Stimulated activated CD4-positive, alpha-beta T cell treated with anti-CD3 and anti-CD28 coated beads, Interleukin-2, amount 100 ng/mL, for 48 hours (primary cell): ENCODE measurements around the gene HSPA12B.
A peak's percentile ranks its signal among the peaks of the same experiment; 100 is the strongest.

Source experiments
- DNase-seq, 2 donors: peaks; one replicate each; pipeline ENCODE4 v3.0.0-alpha.2; 2020

The HSPA12B gene

GRCh38 chr20:3732327-3733118, at the start of gene HSPA12B:
TSS of gene HSPA12B (plus strand) at chr20:3732685. CDS start at chr20:3738675, 5,990 bp downstream.
- no peak for DNase-seq

DNA sequence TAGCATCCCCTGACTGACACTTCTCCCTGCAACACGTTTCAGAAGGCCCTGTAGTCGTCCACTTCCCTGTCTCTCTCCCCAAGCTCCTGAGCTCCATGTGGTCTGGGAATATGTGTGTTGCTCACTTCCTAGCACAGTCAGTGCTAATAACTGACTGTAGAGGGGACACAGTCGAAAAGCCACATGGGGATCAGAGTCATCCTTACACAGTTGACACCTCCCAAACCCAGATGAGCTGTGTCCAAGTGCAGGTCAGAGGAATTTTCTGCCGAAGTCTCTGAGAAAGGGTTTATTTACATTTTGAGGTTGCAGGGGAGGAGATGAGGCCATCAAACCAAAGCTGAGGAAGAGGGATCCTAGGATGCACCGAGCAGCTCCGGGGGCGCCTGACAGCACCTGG, 47.1 kb upstream of the HSPA12B start:
- DNase-seq: no peak

DNA sequence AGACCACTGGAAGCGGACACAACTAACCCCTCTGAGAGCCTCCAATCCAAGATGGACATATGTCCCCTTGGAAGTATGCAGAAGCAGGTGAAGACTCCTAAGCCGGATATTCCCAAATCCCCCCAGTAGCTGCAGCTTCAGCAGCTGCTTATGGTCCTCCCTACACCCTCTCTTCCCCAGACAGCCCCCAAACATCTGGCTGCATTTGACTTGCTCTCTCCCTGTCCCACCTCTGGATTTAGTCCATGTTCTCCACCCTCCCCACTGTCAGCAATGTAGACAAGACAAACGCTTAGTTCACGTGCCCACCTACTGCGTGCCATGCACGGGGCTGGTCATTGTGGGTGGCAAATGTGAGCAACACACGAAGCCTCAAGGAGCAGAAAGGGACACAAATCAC, 46.1 kb upstream of the HSPA12B start:
- no peak for DNase-seq

- no peak for DNase-seq
These were observed 45.6 kb upstream of the HSPA12B start for GRCh38 chr20:3686867-3687321.

DNA sequence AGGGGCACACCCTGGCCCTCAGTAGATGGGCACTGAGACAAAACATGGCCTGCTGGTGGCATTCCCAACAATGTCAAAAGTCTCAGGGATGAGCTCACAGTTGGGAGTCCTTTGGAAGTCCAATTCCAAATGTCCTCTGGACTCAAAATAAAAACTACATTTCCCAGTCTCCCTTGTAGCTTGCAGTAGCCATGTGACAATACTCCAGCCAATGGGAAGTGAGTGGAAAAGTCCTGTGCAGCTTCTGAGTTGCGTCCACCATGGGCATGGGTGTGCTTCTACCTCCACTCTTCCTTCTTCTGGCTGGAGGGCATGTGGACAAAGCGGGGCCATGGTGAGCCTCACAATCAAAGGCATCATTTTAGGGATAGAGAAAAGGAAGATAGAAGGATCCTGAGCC, 44.8 kb upstream of the HSPA12B start:
- DNase-seq: no peak

DNA sequence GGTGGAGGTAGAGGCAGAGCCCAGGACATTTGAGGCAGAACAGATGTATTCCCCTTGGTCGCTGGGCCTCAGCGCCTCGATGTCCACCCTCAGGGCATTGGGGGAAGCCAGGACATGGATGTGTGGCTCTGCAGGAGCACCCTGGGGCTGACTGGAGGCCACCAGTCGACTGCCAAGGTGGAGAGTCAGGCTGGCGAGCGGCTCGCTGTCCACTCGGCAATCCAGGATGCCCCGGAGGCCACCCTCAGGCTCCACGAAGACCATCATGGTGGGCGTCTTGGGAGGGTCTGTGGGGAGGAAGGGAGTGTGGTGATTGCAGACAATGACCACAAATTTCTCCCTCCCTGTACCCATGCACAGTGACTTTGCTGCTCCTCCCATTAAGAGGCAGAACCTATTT, 42.5 kb upstream of the HSPA12B start:
- no peak for DNase-seq

- no peak for DNase-seq
These were observed 42.1 kb upstream of the HSPA12B start for GRCh38 chr20:3690413-3690812.

GRCh38 chr20:3691306-3691705, 41.2 kb upstream of the HSPA12B start:
- DNase-seq: no peak

DNA sequence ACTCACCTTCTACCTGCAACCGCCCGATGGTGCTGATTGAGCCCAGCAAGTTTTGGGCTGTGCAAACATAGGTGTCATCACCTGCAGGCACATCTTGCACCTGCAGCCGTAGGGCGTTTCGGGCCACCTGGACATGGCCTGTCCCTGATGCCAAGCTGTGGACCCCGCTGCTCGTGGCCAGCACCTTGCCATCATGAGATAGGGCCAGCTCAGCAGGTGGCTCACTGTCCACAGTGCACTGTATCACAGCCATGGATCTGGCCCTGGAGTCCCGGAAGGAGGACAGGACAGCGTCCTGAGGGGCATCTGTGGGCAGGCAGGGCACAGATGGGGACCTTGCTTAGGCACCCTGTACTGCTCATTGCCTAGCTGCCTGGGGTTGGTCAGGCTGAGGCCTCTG, 40.6 kb upstream of the HSPA12B start:
- DNase-seq: no peak

DNA sequence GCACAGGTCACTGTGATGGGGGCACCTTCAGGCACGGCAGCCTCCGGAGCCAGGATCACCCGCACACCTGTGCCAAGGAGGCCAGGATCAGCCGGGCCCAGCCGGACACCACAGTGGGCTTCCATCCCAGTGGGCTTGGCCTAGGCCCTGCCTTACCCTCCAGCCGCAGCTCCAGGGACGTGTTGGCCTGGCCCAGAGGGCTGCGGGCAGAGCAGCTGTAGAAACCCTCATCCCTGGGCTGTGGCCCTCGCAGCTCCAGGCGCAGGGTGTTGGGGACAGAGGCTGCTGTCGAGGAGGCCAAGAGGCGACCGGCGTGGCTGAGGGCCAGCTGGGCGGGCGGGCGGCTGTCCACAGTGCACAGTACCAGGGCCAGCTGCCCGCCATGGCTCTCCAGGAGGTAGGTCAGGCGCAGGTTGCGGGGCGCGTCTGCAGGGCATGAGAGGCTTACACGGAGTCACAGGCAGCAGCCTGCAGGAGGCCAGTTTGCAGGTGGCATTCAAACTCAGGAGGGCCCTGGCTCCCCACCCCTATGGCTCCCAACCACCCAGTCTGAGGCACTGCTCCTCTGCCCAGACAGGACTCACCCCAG, 39.7 kb upstream of the HSPA12B start:
- no peak for DNase-seq

DNA sequence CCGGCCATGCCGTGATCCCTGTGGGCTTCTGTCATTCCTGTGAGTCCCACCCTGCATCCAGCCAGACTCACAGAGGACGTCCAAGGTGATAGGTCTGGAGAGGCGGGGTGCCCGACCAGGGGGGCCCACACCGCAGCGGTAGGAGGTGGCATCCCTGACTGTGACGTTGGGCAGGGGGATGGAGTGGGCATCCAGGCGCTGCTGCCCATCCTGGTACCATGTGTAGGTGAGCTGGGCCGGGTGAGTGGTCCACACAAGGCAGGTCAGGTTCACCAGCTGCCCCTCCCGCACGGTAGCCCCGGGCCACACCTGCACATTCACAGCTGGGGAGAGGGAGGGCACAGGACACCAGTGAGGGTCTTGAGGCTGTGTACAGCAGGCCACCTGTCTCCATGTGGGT, 39.1 kb upstream of the HSPA12B start:
- DNase-seq: no peak

GRCh38 chr20:3694864-3695263, 37.6 kb upstream of the HSPA12B start:
- no peak for DNase-seq

GRCh38 chr20:3696200-3696599, 36.3 kb upstream of the HSPA12B start:
- DNase-seq: peak; percentile 15 to 30

- DNase-seq: no peak
These were observed 35.5 kb upstream of the HSPA12B start for GRCh38 chr20:3696745-3697587.

DNA sequence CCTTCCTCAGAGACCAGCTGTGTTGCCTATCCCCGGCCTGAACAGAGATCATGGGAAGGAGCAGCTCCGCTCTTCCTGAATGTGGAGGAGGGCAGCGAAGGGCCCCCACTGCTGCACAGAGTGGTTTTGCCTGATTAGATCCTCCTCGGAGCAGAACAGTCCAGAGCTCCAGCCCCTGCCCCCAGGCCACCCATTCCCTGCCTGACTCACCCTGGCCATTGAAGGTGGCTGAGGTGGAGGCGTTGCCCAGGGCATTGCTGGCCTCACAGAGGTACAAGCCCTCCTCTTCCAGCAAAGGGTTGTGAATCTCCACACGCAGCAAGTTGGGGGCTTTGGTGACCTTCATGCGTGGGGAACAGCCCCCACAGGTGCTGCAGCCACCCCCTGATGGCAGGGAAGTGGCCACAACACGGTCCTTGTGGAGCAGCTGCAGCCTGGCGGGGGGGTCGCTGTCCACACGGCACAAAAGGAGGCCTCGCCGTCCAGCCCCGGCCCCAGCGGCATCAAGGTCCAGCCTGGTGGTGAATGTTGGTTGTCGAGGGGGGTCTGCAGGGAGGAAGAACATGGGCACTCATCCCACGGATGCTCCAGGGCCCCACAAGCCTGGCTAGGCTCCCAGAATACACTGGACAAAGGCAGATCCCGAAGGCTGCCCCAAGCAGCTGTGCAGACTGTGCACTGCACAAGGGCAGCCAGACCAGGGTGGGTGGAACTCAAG, 34.7 kb upstream of the HSPA12B start:
- DNase-seq: no peak

- no peak for DNase-seq
These were observed 33.9 kb upstream of the HSPA12B start for GRCh38 chr20:3698591-3699001.

- DNase-seq: no peak
These were observed 33.4 kb upstream of the HSPA12B start for GRCh38 chr20:3699037-3699436.

DNA sequence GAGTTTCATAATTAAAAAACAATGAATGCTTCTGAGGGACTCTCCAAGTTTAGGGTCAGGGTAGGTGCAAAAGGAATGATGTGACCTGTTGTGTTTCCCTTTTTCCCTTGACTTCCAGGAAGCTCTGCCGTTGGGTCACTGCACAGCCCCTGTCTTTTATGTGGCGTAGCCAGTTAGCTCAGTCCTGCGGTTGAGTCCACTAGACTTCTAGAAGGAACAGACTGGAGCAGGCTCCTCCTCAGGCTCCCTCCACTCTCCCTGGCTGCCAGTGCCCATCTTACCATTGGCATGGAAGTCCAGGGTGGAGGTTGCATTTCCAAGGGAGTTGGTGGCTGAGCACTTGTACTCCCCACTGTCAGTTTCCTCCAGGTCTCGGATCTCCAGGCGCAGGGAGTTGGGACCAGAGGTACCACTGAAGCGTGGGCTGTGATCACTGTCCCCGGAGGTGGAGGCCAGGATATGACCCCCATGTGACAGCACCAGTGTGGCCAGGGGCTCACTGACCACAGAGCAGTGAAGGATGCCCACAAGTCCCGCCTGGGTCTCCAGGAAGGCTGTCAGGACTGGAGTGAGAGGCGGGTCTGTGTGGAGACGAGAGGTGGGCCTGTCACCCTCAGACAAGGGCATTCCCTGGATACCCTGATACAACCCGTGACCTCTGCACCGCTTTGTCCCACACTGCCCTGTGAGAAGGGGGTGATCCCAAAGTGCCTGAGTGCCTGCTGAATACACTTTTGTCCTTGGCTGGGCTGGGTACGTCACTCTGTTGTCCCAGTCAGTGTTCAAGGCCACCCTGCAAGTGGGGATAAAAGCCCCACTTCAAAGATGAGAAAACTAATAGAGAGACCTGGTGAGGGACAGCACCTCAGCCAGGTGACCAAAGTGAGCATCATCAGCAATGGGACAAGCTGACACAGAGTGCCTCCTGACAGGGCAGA, 31.2 kb upstream of the HSPA12B start:
- DNase-seq: no peak

DNA sequence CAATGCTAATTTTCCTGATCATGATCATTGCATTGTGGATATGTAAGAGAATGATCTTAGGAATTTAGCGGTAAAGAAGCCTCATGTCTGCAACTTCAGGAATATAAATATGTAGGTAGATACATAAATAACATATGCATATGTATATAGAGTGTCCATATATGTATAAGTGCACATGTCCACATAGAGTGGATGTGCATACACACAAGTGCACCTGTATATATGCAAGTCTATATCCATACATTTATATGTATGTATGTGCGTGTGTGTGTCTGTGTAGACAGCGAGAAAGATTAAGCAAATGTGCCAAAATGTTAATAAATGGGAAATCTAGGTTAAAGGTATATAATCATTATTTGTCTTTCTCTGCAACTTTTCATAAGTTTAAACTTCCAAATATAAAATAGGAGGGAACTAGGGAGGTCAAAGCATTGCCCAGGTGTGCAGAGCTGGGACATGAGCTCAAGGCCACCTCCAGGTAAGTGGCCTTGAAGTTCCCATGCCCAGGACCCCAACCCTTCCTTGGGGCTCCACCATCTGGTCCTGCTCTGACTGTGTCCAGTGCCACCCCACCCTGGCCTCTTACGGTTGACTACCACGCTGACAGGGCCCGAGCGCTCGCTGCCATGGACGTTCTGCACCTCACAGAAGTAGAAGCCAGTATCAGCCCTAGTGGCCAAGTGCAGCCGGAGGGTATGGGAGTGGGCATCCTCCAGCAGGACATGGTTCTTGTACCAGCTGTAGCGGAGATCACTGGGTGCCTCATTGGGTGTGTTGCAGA, 29.7 kb upstream of the HSPA12B start:
- no peak for DNase-seq

- no peak for DNase-seq
These were observed 28.4 kb upstream of the HSPA12B start for GRCh38 chr20:3704087-3704486.

DNA sequence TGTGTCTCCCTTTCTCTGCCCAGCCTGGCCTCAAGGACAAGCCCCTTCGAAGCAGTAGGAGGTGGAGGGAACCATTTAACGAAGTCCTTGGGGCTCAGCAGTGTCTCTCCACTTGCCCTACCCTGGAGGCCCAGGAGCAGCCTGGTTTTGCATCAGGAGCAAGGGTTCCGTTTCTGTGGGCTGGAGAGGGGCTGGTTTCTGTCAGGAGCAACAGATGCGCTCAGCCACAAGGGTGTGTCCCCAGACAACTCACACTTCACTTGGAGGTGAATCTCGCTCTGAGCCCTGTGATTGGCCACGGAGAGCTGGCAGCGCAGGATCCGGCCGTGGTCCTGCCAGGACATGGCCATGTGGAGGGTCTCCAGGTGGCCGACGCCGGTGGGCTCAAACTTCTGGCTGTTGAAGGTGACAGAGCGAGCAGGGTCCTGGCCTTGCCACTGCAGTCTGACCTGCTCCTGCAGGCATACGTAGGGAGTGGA, 27.0 kb upstream of the HSPA12B start:
- DNase-seq: no peak
